Motor neuron (in vitro differentiated cells): ENCODE results near the gene KCNH3. TPM values are rescaled to one million over a fixed set of nuclear protein-coding genes. Genes with fewer than 3 reads are reported as not detected.

Experiments used
- ATAC-seq, 8 experiments: fragments of 200-7000 bp; cut with Tn5 transposase; replicated peaks in 6 of 8; 2 replicates each; pipeline ENCODE4 v1.8.0; 2021; ENCODE audit warnings: mild to moderate bottlenecking in 8 of 8, moderate library complexity in 8 of 8
- H3K27ac ChIP-seq, 2 donors: fragments of 250-450 bp; sonication (Bioruptor Pico); 2 replicates each; pipeline ENCODE4 v1.9.0; 2021; ENCODE audit warnings: antibody characterized with exemption in 2 of 2, mild to moderate bottlenecking in 2 of 2, moderate library complexity in 1 of 2
- H3K4me1 ChIP-seq, 2 donors: fragments of 250-450 bp; sonication (Bioruptor Pico); replicated peaks in 1 of 2; 2 replicates each; pipeline ENCODE4 v1.6.1; 2021; ENCODE audit warnings: antibody characterized with exemption in 2 of 2, mild to moderate bottlenecking in 2 of 2, moderate library complexity in 1 of 2
- H3K4me3 ChIP-seq, 5 donors: fragments of 250-450 bp; sonication (Bioruptor Pico); 2 replicates each; pipeline ENCODE4 v1.9.0; 2021; ENCODE audit warnings: antibody characterized with exemption in 5 of 5, mild to moderate bottlenecking in 5 of 5, moderate library complexity in 4 of 5
- WGBS, 10 experiments: fragments of 450-650 bp; shearing (Covaris generic); methylation state at CpG; one replicate each; pipeline ENCODE4 v1.0.0; 2022; 5-methylcytosine and 5-hydroxymethylcytosine counted together
- in situ Hi-C, 9 experiments: fragments of 400-800 bp; cut with MboI; loops; one replicate each; pipeline ENCODE4 v1.15.0; 2021; ENCODE audit warnings: low sequenced_read_pairs in 9 of 9, low pct_unique_long_range_greater_than_20kb in 2 of 9; ENCODE audit not compliant: unreplicated experiment in 9 of 9
- total RNA-seq, 8 experiments: library from RNA; unstranded; fragments of 300-600 nt; gene quantifications; 2 replicates each; pipeline versions ENCODE4 v1.2.3 to v1.2.4, GENCODE V29; 2022

The KCNH3 gene
- total RNA-seq, 8 experiments from 2014 or later, result 0.10 to 1.6 (median 1.0) TPM

DNA sequence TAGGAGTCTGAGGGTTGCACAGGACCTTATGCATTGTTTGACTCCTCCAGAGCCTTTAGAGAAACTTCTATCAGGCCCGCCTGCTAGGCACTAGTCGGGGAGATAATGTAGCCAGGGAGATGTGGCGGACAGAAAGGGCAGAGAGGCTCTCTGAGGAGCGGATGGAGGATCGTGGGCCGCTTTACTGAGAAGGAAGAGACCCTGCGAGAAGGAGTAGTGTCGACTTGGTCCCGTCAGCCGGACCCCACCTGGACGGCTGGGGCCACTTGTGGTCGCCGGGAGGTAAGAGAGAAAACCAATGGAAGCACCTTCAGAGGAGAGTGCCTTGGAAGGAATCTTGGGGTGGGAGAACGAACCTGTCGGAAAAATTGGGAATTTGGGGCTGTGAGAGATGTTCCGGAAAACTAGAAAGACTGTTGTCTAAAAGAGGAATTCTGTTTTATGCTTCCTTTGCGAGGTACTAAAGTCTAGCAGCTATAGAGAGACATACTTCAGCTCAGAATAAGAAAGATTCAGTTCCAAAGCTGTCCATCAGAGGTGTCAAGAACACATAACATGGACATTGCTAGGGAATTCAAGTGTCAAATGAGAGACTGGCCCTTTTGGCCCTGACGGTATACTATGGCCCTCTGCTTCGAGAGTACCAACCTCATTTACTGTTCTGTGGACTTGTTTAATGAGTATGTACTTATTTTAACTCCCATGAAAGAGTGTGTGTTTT lies 29.8 kb downstream of the KCNH3 start:
- Histone ChIP-seq H3K4me3 (peak overlapping the region; percentile 65 to 91 (median 88)), H3K4me1 (peaks cover 8% of the 10 kb centered on the region in 2 donors), H3K27ac (peak overlapping the region; percentile 88 to 95)
- ATAC-seq, result peak in 5 of 8 experiments; percentile 36 to 48 (median 41)
- in situ Hi-C loops, result no loop called here
- WGBS, 10 experiments, result 0 to 20% (median 1%) methylated on average over 1 to 18 of the region's 19 CpGs

DNA sequence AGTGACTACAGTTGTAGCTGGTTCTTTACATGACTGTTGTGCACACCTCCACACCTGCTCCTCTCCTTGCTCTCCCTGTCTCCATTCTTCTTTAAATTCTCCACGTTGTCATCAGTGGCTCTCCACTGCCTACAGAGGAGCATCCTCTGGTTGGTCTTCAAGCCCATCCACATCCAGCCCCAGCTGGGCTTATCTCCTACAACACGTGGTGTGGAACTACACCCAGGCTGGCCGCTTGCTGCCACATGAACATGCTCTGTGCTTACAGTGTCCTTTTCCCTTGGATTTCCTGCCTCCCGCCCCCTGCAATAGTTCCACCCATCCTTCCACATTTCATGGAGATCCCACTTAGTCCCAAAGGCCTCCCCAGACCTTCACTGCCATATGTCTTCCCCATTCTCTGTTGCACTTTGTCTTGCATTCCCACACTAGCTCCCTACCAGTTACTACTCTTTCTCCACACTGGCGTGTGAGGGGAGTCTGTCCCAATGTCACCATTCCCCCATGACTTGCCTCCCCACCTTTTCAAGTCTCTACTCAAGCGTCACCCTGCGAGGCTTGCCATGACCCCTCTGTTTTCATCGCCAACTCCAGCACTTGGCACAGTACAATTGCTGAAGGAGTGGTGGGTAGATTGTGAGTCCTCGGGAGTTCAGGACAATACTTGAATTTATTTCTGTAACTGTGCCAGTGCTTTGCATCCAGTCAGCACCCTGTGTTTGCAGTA lies 38.9 kb downstream of the KCNH3 start:
- Histone ChIP-seq H3K4me3 (no peak overlapping the region), H3K27ac (no peak overlapping the region), H3K4me1 (peaks cover 16 to 18% of the 10 kb centered on the region in 2 donors)
- 0 to 100% (median 63%) methylated on average over 1 to 5 of the region's 9 CpGs; no CpG with 5 or more reads in 1 of the 10 experiments for WGBS, 10 experiments
- no peak for ATAC-seq
- in situ Hi-C loops, result no loop called here

DNA sequence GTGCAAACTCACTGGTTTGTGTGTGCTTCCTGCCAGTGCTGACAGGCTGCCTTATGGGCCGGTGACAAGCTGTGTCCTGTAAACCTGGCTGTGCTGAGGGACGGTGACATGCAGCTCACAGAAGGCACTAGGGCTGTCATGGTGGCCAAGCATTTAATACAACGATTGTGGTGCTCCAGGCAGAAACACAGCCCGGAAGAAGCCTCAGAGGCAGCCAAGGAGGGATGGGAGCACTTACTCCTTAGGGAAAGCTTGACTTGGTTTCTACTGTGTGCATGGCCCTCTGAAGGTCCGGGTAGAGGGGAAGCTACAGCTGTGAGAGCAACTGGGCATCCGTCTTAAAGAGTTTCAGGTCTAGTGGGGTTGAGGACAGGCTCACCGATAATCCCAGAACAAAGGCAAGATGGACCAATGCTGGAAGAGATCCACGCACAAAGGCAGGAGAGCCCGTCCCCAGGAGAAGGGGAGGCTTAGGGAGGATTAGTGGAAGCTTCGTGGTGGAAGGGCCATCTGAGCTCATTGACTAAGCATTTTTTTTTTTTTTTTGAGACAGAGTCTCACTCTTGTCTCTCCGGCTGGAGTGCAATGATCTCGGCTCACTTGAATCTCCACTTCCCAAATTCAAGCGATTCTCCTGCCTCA lies 39.8 kb downstream of the KCNH3 start:
- H3K4me3 ChIP-seq, result no peak overlapping the region
- ATAC-seq, result no peak
- H3K27ac ChIP-seq, result no peak overlapping the region
- peaks cover 16 to 18% of the 10 kb centered on the region in 2 donors for H3K4me1 ChIP-seq
- in situ Hi-C loops, result no loop called here
- 84 to 100% (median 91%) methylated on average over 2 to 9 of the region's 13 CpGs; no CpG with 5 or more reads in 2 of the 10 experiments for WGBS, 10 experiments

DNA sequence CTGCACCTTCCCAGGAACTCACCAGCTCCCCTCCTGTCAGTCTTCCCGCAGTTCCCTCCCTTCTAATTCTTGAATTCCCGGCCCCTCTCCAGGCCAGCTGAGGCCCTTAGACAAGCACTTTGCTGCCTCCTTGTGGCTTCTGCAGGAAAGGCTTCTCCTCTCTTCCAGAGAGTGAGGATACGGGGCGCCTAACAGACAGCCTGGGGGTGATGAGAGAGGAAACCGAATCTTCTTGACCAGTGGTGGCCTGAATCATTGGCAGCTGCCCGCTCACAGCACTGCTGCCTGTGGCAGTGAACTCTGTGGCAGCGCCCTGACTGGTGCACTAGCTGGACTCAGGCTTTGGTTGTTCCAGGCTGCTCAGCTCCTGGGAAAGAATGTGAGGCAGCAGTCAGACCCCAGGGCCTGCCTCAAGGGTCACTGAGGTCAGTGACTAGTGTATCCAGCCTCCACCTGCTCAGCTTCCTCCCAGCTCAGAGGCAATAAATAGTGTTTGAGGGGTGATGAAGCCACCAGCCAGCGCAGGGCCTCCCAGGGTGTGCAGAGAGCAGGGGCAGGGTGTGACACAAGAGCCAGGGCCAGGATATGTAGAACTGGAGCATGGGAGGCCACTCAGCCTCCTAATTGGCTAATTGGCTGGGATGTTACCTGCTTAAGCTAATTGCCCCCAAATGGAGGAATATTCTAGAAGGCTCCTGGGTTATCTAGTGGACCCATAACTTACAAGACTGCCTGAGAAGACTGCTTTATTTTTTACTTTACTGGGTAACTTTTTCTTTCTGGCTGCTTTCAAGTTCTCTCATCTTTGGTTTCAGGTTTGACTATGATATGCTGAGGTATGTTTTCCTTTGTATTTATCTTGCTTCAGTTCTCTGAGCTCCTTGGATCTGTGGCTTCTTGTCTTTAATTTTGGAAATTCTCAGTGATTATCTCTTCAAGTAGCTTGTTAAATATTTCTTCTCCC lies 42.0 kb downstream of the KCNH3 start:
- peak; percentile 94 to 100 (median 96) for ATAC-seq
- Histone ChIP-seq H3K4me3 (peak overlapping the region in 1 of 5 donors; percentile 10), H3K4me1 (peaks cover 16 to 18% of the 10 kb centered on the region in 2 donors), H3K27ac (peak overlapping the region in 1 of 2 donors; percentile 28)
- 0 to 50% (median 18%) methylated on average over 1 to 4 of the region's 8 CpGs; no CpG with 5 or more reads in 2 of the 10 experiments for WGBS, 10 experiments
- in situ Hi-C loops, result no loop called here

- WGBS, 10 experiments, result 60 to 100% (median 83%) methylated on average over 1 of the region's 1 CpG; no CpG with 5 or more reads in 5 of the 10 experiments
- H3K4me1 ChIP-seq, result peaks cover 16 to 18% of the 10 kb centered on the region in 2 donors
- in situ Hi-C loops, result no loop called here
- H3K4me3 ChIP-seq, result no peak overlapping the region
- H3K27ac ChIP-seq, result no peak overlapping the region
- no peak for ATAC-seq
These were observed 43.4 kb downstream of the KCNH3 start for GRCh38 chr12:49582201-49582600.

DNA sequence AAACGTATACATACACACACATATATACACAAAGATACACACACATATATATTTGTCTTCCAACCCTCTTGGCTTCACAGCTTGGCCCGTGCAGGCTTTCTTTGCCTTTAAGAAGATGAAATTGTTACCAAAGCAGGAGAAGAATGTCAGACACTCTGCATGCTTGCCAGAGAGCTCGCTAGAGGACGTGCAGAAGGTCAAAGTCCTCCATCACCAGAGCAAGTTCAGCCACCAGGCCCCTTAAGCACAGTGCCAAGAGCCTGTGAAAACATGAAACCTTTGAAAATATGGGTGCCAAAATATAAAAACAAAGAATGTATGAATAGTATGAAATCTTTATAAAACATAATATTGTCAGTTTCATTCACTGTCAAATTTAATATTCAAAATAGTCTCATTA lies 44.0 kb downstream of the KCNH3 start:
- H3K4me1 ChIP-seq, result peaks cover 16 to 18% of the 10 kb centered on the region in 2 donors
- in situ Hi-C loops, result no loop called here
- no peak for ATAC-seq
- H3K4me3 ChIP-seq, result no peak overlapping the region
- 25 to 92% (median 63%) methylated on average over 1 to 4 of the region's 4 CpGs; no CpG with 5 or more reads in 3 of the 10 experiments for WGBS, 10 experiments
- H3K27ac ChIP-seq, result no peak overlapping the region

DNA sequence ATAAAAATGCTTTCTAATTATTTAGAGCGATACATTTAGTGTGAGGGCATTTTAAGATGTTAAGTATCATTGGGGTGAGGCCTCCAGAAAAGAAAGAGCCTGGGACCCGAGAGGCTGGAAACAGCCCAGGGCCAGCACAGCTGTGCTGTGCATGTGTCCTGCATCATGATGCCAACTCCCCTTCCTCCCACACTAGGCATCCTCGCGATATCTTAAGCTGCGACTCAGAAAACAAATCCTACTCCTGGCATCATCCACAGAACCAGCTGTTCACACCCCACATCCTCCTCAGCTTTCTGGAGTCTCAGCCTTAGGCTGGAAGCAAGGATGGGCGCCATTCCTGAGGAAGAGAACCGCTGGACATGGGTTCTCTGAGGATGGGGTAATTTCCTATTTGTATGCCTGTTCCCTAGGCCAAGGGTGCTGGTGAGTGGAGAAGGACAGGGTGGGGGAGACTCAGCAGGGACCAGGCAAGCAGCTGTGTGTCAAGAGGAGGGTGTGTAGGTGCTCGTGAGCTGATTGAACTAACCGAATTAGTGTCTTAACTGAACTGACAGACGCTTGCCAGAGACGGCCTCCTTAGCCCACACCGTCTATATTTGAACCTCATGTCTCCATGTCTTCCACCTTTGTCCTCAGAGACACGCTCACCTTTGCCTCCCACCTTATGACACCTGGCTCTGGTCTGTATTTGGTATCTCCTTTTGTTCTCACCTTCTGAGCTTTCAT lies 44.7 kb downstream of the KCNH3 start:
- ATAC-seq, result no peak
- in situ Hi-C loops, result no loop called here

GRCh38 chr12:49584591-49584990 lies 45.8 kb downstream of the KCNH3 start:
- WGBS, 10 experiments, result 40 to 100% (median 90%) methylated on average over 1 to 5 of the region's 7 CpGs; no CpG with 5 or more reads in 2 of the 10 experiments
- Histone ChIP-seq H3K27ac (no peak overlapping the region), H3K4me3 (no peak overlapping the region), H3K4me1 (peaks cover 16 to 18% of the 10 kb centered on the region in 2 donors)
- in situ Hi-C loops, result no loop called here
- ATAC-seq, result no peak

More for the DNA sequence above, 44.7 kb downstream of the KCNH3 start:
- H3K27ac ChIP-seq, result no peak overlapping the region
- 37 to 100% (median 88%) methylated on average over 1 to 9 of the region's 13 CpGs; no CpG with 5 or more reads in 1 of the 10 experiments for WGBS, 10 experiments
- no peak overlapping the region for H3K4me3 ChIP-seq
- H3K4me1 ChIP-seq, result peaks cover 16 to 18% of the 10 kb centered on the region in 2 donors

GRCh38 chr12:49585477-49586459 lies 46.9 kb downstream of the KCNH3 start:
- in situ Hi-C loops, result no loop called here
- Histone ChIP-seq H3K4me3 (no peak overlapping the region), H3K27ac (no peak overlapping the region), H3K4me1 (peaks cover 7 to 11% of the 10 kb centered on the region in 2 donors)
- ATAC-seq, result peak in 3 of 8 experiments; percentile 80 to 90 (median 89)
- 24 to 84% (median 78%) methylated on average over 3 to 7 of the region's 16 CpGs; no CpG with 5 or more reads in 3 of the 10 experiments for WGBS, 10 experiments

DNA sequence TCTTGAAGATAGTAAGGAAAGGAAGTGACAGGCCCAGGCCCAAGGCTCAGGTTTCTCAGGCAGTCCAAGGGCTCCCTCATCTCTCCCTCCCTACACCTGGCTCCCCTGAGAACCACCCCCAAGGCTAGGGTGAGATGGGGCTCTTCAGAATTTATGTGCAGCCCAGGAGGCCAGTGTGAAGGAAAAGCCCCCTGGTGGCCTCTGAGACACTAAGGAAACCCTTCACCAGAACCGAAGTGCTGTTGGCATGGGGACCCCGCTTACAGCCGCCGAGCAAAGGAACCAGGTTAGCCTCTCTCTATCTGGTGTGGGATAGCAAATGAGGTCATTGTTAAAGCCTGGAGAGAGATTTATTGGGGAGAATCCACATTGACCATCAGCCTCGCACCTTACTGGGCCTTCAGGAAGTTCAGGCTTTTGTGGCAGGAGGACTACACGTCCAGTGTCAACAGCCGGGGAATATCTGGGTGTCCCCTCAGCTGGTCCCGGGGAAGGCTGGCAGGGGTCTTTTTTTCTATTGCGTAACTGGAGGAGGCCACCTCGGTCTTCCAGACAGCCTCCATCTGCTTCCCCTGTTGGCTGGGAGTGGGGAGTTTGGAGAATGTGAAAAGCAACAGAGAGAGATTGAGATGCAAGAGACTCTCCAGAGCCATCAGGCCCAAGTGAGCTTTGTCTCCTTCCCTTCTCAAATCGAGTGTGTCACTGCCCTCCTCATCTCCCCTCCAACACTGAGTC lies 48.5 kb downstream of the KCNH3 start:
- WGBS, 10 experiments, result 40 to 96% (median 82%) methylated on average over 1 to 7 of the region's 11 CpGs; no CpG with 5 or more reads in 3 of the 10 experiments
- in situ Hi-C loops, result no loop called here
- no peak for ATAC-seq

More for the DNA sequence above, 48.5 kb downstream of the KCNH3 start:
- Histone ChIP-seq H3K4me3 (no peak overlapping the region), H3K27ac (no peak overlapping the region), H3K4me1 (no peaks in the 10 kb centered on the region)
